Gastrocnemius medialis (tissue), 4 donors: Measurements from ENCODE around the gene GSG1L.

Source experiments
- POLR2A ChIP-seq, 2 donors: fragments of 450-650 bp; IDR thresholded peaks; one replicate each; pipeline ENCODE4 v1.6.1; 2017; ENCODE audit warnings: antibody characterized with exemption in 2 of 2, mild to moderate bottlenecking in 2 of 2, moderate library complexity in 2 of 2
- TF ChIP-seq, protein P1 (sequence below), 5 experiments: fragments of 450-650 bp in 3 of 5; fragments of 200-600 bp in 2 of 5; sonication (generic) in 2 of 5; IDR thresholded peaks in 4 of 5; conservative IDR thresholded peaks in 1 of 5; 1 replicate in 4 of 5; 2 replicates in 1 of 5; pipeline ENCODE4 v1.5.1; 2016 to 2019; ENCODE audit warnings: antibody characterized with exemption in 5 of 5, mild to moderate bottlenecking in 3 of 5, moderate library complexity in 3 of 5

GRCh38 chr16:27751676-27752075, 311.8 kb downstream of the GSG1L start:
- TF ChIP-seq, protein P1, sequence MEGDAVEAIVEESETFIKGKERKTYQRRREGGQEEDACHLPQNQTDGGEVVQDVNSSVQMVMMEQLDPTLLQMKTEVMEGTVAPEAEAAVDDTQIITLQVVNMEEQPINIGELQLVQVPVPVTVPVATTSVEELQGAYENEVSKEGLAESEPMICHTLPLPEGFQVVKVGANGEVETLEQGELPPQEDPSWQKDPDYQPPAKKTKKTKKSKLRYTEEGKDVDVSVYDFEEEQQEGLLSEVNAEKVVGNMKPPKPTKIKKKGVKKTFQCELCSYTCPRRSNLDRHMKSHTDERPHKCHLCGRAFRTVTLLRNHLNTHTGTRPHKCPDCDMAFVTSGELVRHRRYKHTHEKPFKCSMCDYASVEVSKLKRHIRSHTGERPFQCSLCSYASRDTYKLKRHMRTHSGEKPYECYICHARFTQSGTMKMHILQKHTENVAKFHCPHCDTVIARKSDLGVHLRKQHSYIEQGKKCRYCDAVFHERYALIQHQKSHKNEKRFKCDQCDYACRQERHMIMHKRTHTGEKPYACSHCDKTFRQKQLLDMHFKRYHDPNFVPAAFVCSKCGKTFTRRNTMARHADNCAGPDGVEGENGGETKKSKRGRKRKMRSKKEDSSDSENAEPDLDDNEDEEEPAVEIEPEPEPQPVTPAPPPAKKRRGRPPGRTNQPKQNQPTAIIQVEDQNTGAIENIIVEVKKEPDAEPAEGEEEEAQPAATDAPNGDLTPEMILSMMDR (IDR thresholded peaks at IDR 0.05 in 4 of 5, conservative IDR thresholded peaks at IDR 0.05 in 1 of 5): no peak
- TF ChIP-seq POLR2A (IDR thresholded peaks at IDR 0.05): no peak
